ENCODE measurements around the gene KRTAP13-2. TPM values are rescaled to one million over a fixed set of nuclear protein-coding genes. Genes with fewer than 3 reads are reported as not detected.

KRTAP13-2 gene, protein sequence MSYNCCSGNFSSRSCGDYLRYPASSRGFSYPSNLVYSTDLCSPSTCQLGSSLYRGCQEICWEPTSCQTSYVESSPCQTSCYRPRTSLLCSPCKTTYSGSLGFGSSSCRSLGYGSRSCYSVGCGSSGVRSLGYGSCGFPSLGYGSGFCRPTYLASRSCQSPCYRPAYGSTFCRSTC
- total RNA-seq (not detected), polyA plus RNA-seq (ENCODE audit: insufficient read depth in 1 of 8, insufficient read length in 8 of 8, low replicate concordance in 1 of 8) (not detected)
- long read RNA-seq, donor 1: 0 reads
- long read RNA-seq, donor 2: 0 reads
- long read RNA-seq, donor 3: 0 reads
- long read RNA-seq, donor 4: 0 reads
- long read RNA-seq, donor 5: 0 reads
- long read RNA-seq, donor 6: 0 reads
- long read RNA-seq, donor 7: 0 reads
- long read RNA-seq, donor 8: 0 reads
- long read RNA-seq, donor 9: 0 reads
- long read RNA-seq, donor 10: 0 reads
- long read RNA-seq, donor 11: 0 reads

DNA sequence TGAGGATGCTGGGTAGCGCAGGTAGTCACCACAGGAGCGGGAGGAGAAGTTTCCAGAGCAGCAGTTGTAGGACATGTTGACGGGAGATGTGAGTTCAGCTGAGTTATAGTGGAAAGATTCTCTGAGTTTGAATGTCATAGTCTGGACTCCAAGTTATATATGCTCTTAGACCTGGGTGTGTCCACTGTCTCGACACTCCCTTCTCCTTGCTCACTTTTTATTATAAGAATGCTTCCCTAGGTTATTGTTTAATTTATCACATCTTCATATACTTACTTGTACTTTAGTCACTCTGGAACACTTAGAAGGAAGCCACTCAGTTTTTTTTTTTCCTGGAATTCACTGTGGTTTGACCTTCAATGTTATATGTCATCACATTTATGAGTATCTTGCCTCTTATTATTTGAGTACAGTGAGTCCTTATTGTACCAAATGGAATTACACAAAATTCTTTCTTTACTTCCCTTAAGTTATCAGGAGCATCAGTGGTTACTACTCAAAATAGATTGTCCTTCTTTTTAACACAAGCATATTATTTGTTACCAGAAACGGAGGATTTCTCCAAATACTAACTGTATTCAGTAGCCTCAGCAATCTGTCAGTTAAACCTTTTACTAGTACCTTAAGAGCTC lies at the start of gene KRTAP13-2:
KRTAP13-2 (minus strand) TSS at position 133 of the 632 bp plus-strand sequence; CDS start at position 75, 58 bp downstream.
- H3K27ac ChIP-seq (ENCODE audit: low read length): no peak within 1 kb of the TSS
- no peak for DNase-seq
- H3K4me1 ChIP-seq (ENCODE audit: control insufficient read depth, insufficient read depth, low read length): no peaks in the 10 kb centered on the region
- no peaks in the 10 kb centered on the region for H3K27me3 ChIP-seq (ENCODE audit: control insufficient read depth, insufficient read depth, low read length)
- no peaks in the 10 kb centered on the region for H3K9me3 ChIP-seq (replicated peaks; ENCODE audit: control insufficient read depth, low read depth, low read length)
- no peaks in the 10 kb centered on the region for H3K36me3 ChIP-seq (ENCODE audit: control insufficient read depth, insufficient read depth, low read length)
- no peak within 1 kb of the TSS for H3K4me3 ChIP-seq (ENCODE audit: low read length)
- 95% methylated on average over 2 of the region's 5 CpGs for WGBS (ENCODE audit: insufficient coverage)

GRCh38 chr21:30415993-30416392 lies 43.9 kb upstream of the KRTAP13-2 start:
- WGBS (ENCODE audit: insufficient coverage): 96% methylated on average over 2 of the region's 5 CpGs
- no peak overlapping the region for H3K4me3 ChIP-seq (ENCODE audit: low read length)
- H3K27ac ChIP-seq (ENCODE audit: low read length): no peak overlapping the region

DNA sequence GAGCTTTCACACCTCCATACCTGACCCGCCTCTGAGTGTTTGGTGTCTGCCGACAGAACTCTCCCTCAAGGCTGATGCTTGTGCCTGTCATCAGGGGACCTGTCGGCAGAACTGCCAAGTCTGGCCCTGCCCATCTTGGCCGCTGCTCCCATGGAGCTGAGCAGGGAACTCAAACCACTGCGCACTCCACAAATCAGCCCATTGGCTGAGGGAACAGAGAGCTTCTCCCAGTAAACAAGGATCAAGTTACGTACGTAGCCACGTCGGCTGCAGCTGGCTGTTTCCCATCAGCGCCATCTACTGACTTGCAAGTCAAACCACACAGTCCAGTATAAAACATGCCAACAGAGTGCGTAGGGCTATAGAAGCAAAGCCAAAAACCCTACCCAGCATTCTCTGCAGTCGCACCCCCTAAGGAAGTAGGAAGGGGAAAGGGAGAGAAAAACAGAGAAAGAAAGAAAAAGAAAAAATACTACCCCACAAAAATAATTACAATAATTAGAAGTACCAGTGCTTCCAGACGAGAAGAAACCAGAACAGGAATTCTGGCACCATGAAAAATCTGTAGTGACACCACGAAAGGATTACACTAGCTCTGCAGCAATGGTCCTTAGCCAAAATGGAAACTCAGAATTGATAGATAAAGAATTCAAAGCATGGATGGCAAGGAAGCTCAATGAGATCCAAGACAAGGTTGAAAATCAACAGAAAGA lies 36.9 kb upstream of the KRTAP13-2 start:
- Histone ChIP-seq H3K27me3 (ENCODE audit: control insufficient read depth, insufficient read depth, low read length) (no peaks in the 10 kb centered on the region), H3K4me1 (ENCODE audit: control insufficient read depth, insufficient read depth, low read length) (no peaks in the 10 kb centered on the region), H3K27ac (ENCODE audit: low read length) (no peak overlapping the region), H3K4me3 (ENCODE audit: low read length) (no peak overlapping the region), H3K36me3 (ENCODE audit: control insufficient read depth, insufficient read depth, low read length) (no peaks in the 10 kb centered on the region), H3K9me3 (replicated peaks; ENCODE audit: control insufficient read depth, low read depth, low read length) (peaks cover 12% of the 10 kb centered on the region)
- DNase-seq: peak; percentile 32
- 30% methylated on average over 5 of the region's 14 CpGs for WGBS (ENCODE audit: insufficient coverage)

More at GRCh38 chr21:30415993-30416392, 43.9 kb upstream of the KRTAP13-2 start:
- DNase-seq: no peak
- H3K36me3 ChIP-seq (ENCODE audit: control insufficient read depth, insufficient read depth, low read length): no peaks in the 10 kb centered on the region
- peaks cover 6% of the 10 kb centered on the region for H3K9me3 ChIP-seq (replicated peaks; ENCODE audit: control insufficient read depth, low read depth, low read length)
- H3K4me1 ChIP-seq (ENCODE audit: control insufficient read depth, insufficient read depth, low read length): no peaks in the 10 kb centered on the region
- no peaks in the 10 kb centered on the region for H3K27me3 ChIP-seq (ENCODE audit: control insufficient read depth, insufficient read depth, low read length)

DNA sequence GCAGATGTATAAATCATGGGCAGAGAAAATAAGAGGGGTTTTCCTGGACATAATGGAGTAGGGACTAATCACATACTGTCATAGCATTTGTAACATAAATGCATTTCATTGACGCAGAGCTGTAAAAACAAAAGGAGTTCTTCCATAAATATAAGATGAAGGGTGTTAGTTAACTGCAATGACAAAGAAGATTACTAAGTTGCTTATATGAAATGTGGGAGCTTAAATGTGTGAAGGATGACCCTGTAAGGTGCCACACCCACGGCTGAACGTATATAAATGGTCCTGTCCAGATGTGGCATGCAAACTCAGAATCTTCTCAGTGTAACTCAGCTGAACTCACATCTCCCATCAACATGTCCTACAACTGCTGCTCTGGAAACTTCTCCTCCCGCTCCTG lies 23.7 kb upstream of the KRTAP13-2 start, which contains the start of gene KRTAP13-1:
KRTAP13-1 (plus strand) TSS at position 301 of the 400 bp plus-strand sequence; CDS start at position 357, 56 bp downstream.
- Histone ChIP-seq H3K9me3 (replicated peaks; ENCODE audit: control insufficient read depth, low read depth, low read length) (no peaks in the 10 kb centered on the region), H3K27ac (ENCODE audit: low read length) (no peak within 1 kb of the TSS), H3K36me3 (ENCODE audit: control insufficient read depth, insufficient read depth, low read length) (no peaks in the 10 kb centered on the region), H3K4me1 (ENCODE audit: control insufficient read depth, insufficient read depth, low read length) (no peaks in the 10 kb centered on the region), H3K4me3 (ENCODE audit: low read length) (no peak within 1 kb of the TSS), H3K27me3 (ENCODE audit: control insufficient read depth, insufficient read depth, low read length) (no peaks in the 10 kb centered on the region)
- DNase-seq: no peak
- WGBS (ENCODE audit: insufficient coverage): 72% methylated on average over 2 of the region's 4 CpGs

GRCh38 chr21:30391492-30392025 lies 19.5 kb upstream of the KRTAP13-2 start:
- Histone ChIP-seq H3K9me3 (replicated peaks; ENCODE audit: control insufficient read depth, low read depth, low read length) (peaks cover 3% of the 10 kb centered on the region), H3K27ac (ENCODE audit: low read length) (no peak overlapping the region), H3K4me1 (ENCODE audit: control insufficient read depth, insufficient read depth, low read length) (no peaks in the 10 kb centered on the region), H3K27me3 (ENCODE audit: control insufficient read depth, insufficient read depth, low read length) (no peaks in the 10 kb centered on the region), H3K4me3 (ENCODE audit: low read length) (no peak overlapping the region), H3K36me3 (ENCODE audit: control insufficient read depth, insufficient read depth, low read length) (no peaks in the 10 kb centered on the region)
- WGBS (ENCODE audit: insufficient coverage): 80% methylated on average over 1 of the region's 2 CpGs
- DNase-seq: no peak

DNA sequence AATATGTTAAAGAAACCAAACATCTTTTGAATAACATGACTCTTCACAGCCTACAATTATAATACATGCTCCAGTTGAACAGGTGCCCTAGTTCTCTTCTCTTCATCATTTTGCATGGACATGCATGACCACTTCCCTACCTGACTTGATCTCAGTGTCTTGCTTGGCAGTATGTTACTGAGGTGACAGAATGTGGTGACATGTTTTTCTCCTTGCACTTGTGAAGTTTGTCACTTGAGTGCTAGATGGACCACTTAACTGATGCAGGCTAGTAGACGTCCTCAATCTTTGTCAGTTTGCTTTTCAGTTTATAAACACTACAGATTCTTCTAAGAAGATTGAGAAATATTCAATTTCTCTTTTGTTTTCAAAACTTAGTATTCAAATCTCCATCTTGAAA lies 10.1 kb upstream of the KRTAP13-2 start:
- Histone ChIP-seq H3K36me3 (ENCODE audit: control insufficient read depth, insufficient read depth, low read length) (no peaks in the 10 kb centered on the region), H3K27me3 (ENCODE audit: control insufficient read depth, insufficient read depth, low read length) (no peaks in the 10 kb centered on the region), H3K9me3 (replicated peaks; ENCODE audit: control insufficient read depth, low read depth, low read length) (no peaks in the 10 kb centered on the region), H3K27ac (ENCODE audit: low read length) (no peak overlapping the region), H3K4me3 (ENCODE audit: low read length) (no peak overlapping the region), H3K4me1 (ENCODE audit: control insufficient read depth, insufficient read depth, low read length) (no peaks in the 10 kb centered on the region)
- no CpG with 5 or more reads among the region's 1 CpG for WGBS (ENCODE audit: insufficient coverage)
- no peak for DNase-seq

DNA sequence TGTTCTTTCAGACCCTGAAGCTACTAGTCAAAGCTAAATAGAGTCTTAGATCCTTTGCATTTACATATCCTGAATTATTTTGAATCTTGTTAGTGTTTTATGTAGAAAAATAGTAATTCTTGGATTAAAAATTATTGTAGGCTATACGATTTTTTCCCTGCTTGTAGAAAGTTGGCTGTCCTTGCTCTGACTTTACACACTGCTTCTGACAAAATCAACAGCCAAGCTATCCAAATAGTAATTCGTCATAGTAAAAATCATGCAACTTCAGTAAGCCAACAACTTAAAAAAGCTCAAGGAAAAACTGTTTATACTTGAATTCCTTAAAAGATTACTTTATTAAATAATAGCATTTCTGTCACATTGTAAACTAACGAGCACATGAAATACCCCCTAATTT lies 16.2 kb downstream of the KRTAP13-2 start:
- Histone ChIP-seq H3K36me3 (ENCODE audit: control insufficient read depth, insufficient read depth, low read length) (no peaks in the 10 kb centered on the region), H3K27ac (ENCODE audit: low read length) (no peak overlapping the region), H3K9me3 (replicated peaks; ENCODE audit: control insufficient read depth, low read depth, low read length) (no peaks in the 10 kb centered on the region), H3K4me1 (ENCODE audit: control insufficient read depth, insufficient read depth, low read length) (no peaks in the 10 kb centered on the region), H3K4me3 (ENCODE audit: low read length) (no peak overlapping the region), H3K27me3 (ENCODE audit: control insufficient read depth, insufficient read depth, low read length) (no peaks in the 10 kb centered on the region)
- DNase-seq: peak; percentile 64
- WGBS (ENCODE audit: insufficient coverage): no CpG with 5 or more reads among the region's 3 CpGs

- no peaks in the 10 kb centered on the region for H3K27me3 ChIP-seq (ENCODE audit: control insufficient read depth, insufficient read depth, low read length)
- no peaks in the 10 kb centered on the region for H3K4me1 ChIP-seq (ENCODE audit: control insufficient read depth, insufficient read depth, low read length)
- H3K9me3 ChIP-seq (replicated peaks; ENCODE audit: control insufficient read depth, low read depth, low read length): no peaks in the 10 kb centered on the region
- no peaks in the 10 kb centered on the region for H3K36me3 ChIP-seq (ENCODE audit: control insufficient read depth, insufficient read depth, low read length)
- no peak for DNase-seq
- whole genome bisulfite sequencing (ENCODE audit: insufficient coverage): no CpG with 5 or more reads among the region's 1 CpG
- H3K27ac ChIP-seq (ENCODE audit: low read length): no peak overlapping the region
- no peak overlapping the region for H3K4me3 ChIP-seq (ENCODE audit: low read length)
These were observed 17.6 kb downstream of the KRTAP13-2 start for GRCh38 chr21:30354308-30355005.

DNA sequence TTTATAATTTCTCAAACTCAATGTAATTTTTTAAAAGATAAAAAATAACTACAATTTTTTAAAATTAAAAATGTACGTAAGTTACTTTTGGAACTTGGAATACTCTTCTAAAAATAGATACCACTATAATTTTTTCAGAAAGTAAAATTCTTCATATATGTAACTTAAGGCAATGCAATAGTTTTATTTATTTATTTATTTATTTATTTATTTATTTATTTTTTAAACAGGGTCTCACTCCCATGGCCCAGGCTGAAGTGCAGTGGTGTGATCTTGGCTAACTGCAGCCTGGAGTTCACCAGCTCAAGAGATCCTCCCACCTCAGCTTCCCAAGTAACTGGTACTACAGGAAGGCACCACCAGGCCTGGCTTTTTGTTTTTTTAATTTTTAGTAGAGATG lies 20.5 kb downstream of the KRTAP13-2 start:
- Histone ChIP-seq H3K36me3 (ENCODE audit: control insufficient read depth, insufficient read depth, low read length) (no peaks in the 10 kb centered on the region), H3K9me3 (replicated peaks; ENCODE audit: control insufficient read depth, low read depth, low read length) (no peaks in the 10 kb centered on the region), H3K4me3 (ENCODE audit: low read length) (no peak overlapping the region), H3K27ac (ENCODE audit: low read length) (no peak overlapping the region), H3K27me3 (ENCODE audit: control insufficient read depth, insufficient read depth, low read length) (no peaks in the 10 kb centered on the region), H3K4me1 (ENCODE audit: control insufficient read depth, insufficient read depth, low read length) (no peaks in the 10 kb centered on the region)
- DNase-seq: no peak
- WGBS (ENCODE audit: insufficient coverage): no CpG with 5 or more reads among the region's 1 CpG
